Limb (tissue), 2 donors: ENCODE results near the gene DYRK1A.
"Not testable (repeated sequence)": the region's sequence is repeated elsewhere in the genome, so short reads cannot be mapped to it uniquely, and the experiment has no call there.

Experiments
- DNase-seq, 2 donors: peaks; one replicate each; pipeline ENCODE4 v3.0.0-alpha.2; 2016; ENCODE audit errors: extremely low spot score in 2 of 2

Gene DYRK1A

GRCh38 chr21:37483776-37484175 is 117.2 kb downstream of the DYRK1A start:
- no peak for DNase-seq

GRCh38 chr21:37484535-37485474 is 118.2 kb downstream of the DYRK1A start:
- DNase-seq: no peak

GRCh38 chr21:37489553-37489952 is 123.0 kb downstream of the DYRK1A start:
- no peak for DNase-seq

GRCh38 chr21:37490084-37490483 is 123.5 kb downstream of the DYRK1A start:
- DNase-seq: no peak

- DNase-seq: no peak
Measured at GRCh38 chr21:37496972-37497371, 130.4 kb downstream of the DYRK1A start.

- no peak for DNase-seq
Measured at GRCh38 chr21:37498664-37499063, 132.1 kb downstream of the DYRK1A start.

GRCh38 chr21:37502947-37503346 is 136.4 kb downstream of the DYRK1A start:
- no peak for DNase-seq

GRCh38 chr21:37503848-37504467 is 137.4 kb downstream of the DYRK1A start:
- DNase-seq: no peak

- DNase-seq: no peak
Measured at GRCh38 chr21:37505963-37506362, 139.4 kb downstream of the DYRK1A start.

GRCh38 chr21:37507716-37508115 is 141.1 kb downstream of the DYRK1A start:
- DNase-seq: no peak

- no peak for DNase-seq
Measured at GRCh38 chr21:37508341-37508740, 141.8 kb downstream of the DYRK1A start.

GRCh38 chr21:37509802-37510393 is 143.3 kb downstream of the DYRK1A start:
- no peak for DNase-seq

GRCh38 chr21:37511848-37512247 is 145.3 kb downstream of the DYRK1A start:
- no peak for DNase-seq

GRCh38 chr21:37513383-37513782 is 146.8 kb downstream of the DYRK1A start:
- DNase-seq: no peak

GRCh38 chr21:37514038-37514667 is 147.6 kb downstream of the DYRK1A start:
- DNase-seq: no peak

GRCh38 chr21:37516998-37517397 is 150.4 kb downstream of the DYRK1A start:
- no peak for DNase-seq

- no peak for DNase-seq
Measured at GRCh38 chr21:37520801-37521200, 154.2 kb downstream of the DYRK1A start.

- DNase-seq: no peak
Measured at GRCh38 chr21:37521658-37522057, 155.1 kb downstream of the DYRK1A start.

- DNase-seq: no peak
Measured at GRCh38 chr21:37522641-37523295, 156.2 kb downstream of the DYRK1A start.

GRCh38 chr21:37524944-37525343 is 158.4 kb downstream of the DYRK1A start:
- not testable (repeated sequence) for DNase-seq

- no peak for DNase-seq
Measured at GRCh38 chr21:37525810-37526209, 159.2 kb downstream of the DYRK1A start.
